Pancreas (tissue), 10 donors: ENCODE measurements around the gene WAC. TPM values are rescaled to one million over a fixed set of nuclear protein-coding genes. Genes with fewer than 3 reads are reported as not detected.
"Not testable (repeated sequence)": the region's sequence is repeated elsewhere in the genome, so short reads cannot be mapped to it uniquely, and the experiment has no call there.

Experiments
- ATAC-seq, 4 donors: fragments of 200-7000 bp; cut with Tn5 transposase; one replicate each; pipeline versions ENCODE4 v1.8.0 to v1.9.1; 2020; ENCODE audit warnings: mild to moderate bottlenecking in 4 of 4, moderate library complexity in 4 of 4
- DNase-seq, 6 donors: peaks; one replicate each; pipeline ENCODE4 v3.0.0-alpha.2; 2020
- FAIRE-seq: peaks from 2 replicates; lab custom pipeline; 2012; peaks lifted over from hg19 to GRCh38; lab: Jason Lieb, UNC
- H3K27ac ChIP-seq, 4 donors: fragments of 200-600 bp; sonication (generic); 1 replicate in 3 of 4; 2 replicates in 1 of 4; pipeline versions ENCODE4 v1.5.0 to v1.8.0; 2020
- H3K27me3 ChIP-seq, 4 donors: fragments of 200-600 bp; one replicate each; pipeline ENCODE4 v1.8.0; 2021
- H3K36me3 ChIP-seq, 3 donors: fragments of 200-600 bp; sonication (generic) in 1 of 3; one replicate each; pipeline versions ENCODE4 v1.5.0 to v1.8.0; 2020 to 2021
- H3K4me1 ChIP-seq, 3 donors: fragments of 200-600 bp; one replicate each; pipeline ENCODE4 v1.8.0; 2021
- H3K4me3 ChIP-seq, 4 donors: fragments of 200-600 bp; sonication (generic) in 2 of 4; one replicate each; pipeline versions ENCODE4 v1.5.0 to v1.8.0; 2020 to 2021
- H3K9me3 ChIP-seq, 4 donors: fragments of 200-600 bp; one replicate each; pipeline ENCODE4 v1.8.0; 2021
- WGBS, 2 donors: extraction: QIAGEN DNeasy Blood & Tissue Kit; methylation state at CpG; one replicate each; pipeline ENCODE4 v1.1.7; 2013; 5-methylcytosine and 5-hydroxymethylcytosine counted together
- intact Hi-C, 3 donors: fragments of 100-400 bp; cut with DNase I; formaldehyde crosslinking; loops; one replicate each; pipeline versions ENCODE4 v1.11.1 to v1.14.2; 2022
- polyA plus RNA-seq, 2 donors: library from polyadenylated mRNA; stranded (reverse); fragments of 200-250 nt; gene quantifications; one replicate each; pipeline ENCODE4 v1.2.3, GENCODE V29; 2013
- total RNA-seq, 6 donors: library from RNA; stranded (reverse); fragmentation: NEBNext Ultra II Directional in 4 of 6; extraction: Animal tissue kit (Norgen Biotek cat#: 25700) in 4 of 6; gene quantifications; one replicate each; pipeline versions ENCODE4 v1.2.1 to v1.2.4, GENCODE V29; 2021 to 2023
- TF ChIP-seq, protein P1 (sequence below), 4 donors: fragments of 200-600 bp; sonication (generic) in 3 of 4; IDR thresholded peaks; one replicate each; pipeline versions ENCODE4 v1.5.0 to v1.8.0; 2021; ENCODE audit warnings: antibody characterized with exemption in 4 of 4
- donor health status: healthy with polysubstance abuse.
- donor health status: DM: no; HTN: no; CAD: no; lungs with moderate emphysema.
- donor health status: DM: no; HTN: no; CAD: no.
- donor health status: control.
- donor health status: control.
- donor health status: Bipolar disorder and iron deficiency.
- donor health status: DM: yes; HTN: yes; CAD: no.
- donor health status: DM: no; HTN: no; CAD: no.
- donor health status: DM: no; HTN: no; CAD: no.
- donor health status: DM: yes; HTN: yes; CAD: no.

Gene WAC
- total and polyA plus RNA-seq, 8 donors = 17.4 to 70.5 (median 43.6) TPM

DNA sequence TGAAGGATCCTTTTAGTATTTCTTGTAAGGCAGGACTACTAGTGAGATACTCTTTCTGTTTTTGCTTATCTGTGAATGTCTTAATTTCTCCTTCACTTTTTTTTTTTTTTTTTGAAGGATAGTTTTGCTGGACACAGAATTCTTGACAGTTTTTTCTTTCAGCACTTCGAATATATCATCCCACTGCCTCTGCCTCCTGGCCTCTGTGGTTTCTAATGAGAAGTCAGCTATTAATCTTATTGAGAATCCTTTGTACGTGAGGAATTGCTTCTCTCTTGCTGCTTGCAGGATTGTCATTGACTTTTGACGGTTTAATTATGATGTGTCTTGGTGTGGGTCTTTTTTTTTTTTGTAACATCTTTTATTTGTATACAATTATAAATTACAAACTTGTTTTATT lies 12.6 kb upstream of the WAC start:
- Histone ChIP-seq H3K9me3 (no peaks in the 10 kb centered on the region), H3K27ac (no peak overlapping the region), H3K36me3 (peaks cover 0 to 16% (median 0%) of the 10 kb centered on the region in 3 donors), H3K27me3 (no peaks in the 10 kb centered on the region), H3K4me3 (no peak overlapping the region), H3K4me1 (no peaks in the 10 kb centered on the region)
- TF ChIP-seq, protein P1, sequence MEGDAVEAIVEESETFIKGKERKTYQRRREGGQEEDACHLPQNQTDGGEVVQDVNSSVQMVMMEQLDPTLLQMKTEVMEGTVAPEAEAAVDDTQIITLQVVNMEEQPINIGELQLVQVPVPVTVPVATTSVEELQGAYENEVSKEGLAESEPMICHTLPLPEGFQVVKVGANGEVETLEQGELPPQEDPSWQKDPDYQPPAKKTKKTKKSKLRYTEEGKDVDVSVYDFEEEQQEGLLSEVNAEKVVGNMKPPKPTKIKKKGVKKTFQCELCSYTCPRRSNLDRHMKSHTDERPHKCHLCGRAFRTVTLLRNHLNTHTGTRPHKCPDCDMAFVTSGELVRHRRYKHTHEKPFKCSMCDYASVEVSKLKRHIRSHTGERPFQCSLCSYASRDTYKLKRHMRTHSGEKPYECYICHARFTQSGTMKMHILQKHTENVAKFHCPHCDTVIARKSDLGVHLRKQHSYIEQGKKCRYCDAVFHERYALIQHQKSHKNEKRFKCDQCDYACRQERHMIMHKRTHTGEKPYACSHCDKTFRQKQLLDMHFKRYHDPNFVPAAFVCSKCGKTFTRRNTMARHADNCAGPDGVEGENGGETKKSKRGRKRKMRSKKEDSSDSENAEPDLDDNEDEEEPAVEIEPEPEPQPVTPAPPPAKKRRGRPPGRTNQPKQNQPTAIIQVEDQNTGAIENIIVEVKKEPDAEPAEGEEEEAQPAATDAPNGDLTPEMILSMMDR (IDR thresholded peaks at IDR 0.05) = no peak
- no peak for DNase-seq
- 90 to 94% methylated on average over 3 of the region's 3 CpGs for WGBS, 2 donors
- no peak for FAIRE-seq
- no peak for ATAC-seq
- intact Hi-C loops = no loop called here

DNA sequence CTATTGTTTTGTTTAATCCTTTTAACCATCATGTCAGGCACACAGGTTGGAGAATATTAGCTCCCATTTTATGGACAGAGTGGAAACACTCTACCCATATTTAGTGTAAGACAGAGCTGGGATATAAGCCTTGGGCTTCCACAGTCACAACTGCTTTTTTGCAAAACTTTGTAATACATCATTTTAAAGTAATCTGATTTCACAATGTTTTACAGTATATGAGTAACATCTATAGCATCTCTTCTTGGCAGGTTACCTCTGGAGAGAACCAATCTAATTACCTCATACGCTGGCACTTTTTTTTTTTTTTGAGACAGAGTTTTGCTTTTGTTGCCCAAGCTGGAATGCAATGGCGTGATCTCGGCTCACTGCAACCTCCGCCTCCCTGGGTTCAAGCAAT lies 12.1 kb upstream of the WAC start:
- H3K36me3 ChIP-seq = peaks cover 0 to 17% (median 0%) of the 10 kb centered on the region in 3 donors
- H3K4me1 ChIP-seq, DNase-seq, FAIRE-seq, H3K9me3 ChIP-seq, H3K27ac ChIP-seq, H3K27me3 ChIP-seq, intact Hi-C loops, ATAC-seq, H3K4me3 ChIP-seq: not testable (repeated sequence)
- WGBS, 2 donors = 99% methylated on average over 4 of the region's 4 CpGs

DNA sequence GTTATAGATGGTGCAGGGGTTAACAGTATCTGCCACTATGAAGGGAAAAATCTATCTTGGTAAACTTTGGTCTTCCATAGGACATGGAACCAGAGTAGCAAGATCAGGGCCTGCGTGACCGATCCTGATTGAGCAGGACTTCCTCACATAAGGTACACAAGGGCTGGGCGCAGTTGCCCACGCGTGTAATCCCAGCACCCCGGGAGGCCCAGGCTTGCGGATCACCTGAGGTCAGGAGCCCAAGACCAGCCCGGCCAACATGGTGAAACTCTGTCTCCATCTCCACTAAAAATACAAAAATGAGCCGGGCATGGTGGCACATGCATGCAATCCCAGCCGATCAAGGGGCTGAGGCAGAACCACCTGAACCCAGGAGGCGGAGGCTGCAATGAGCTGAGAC lies 11.0 kb upstream of the WAC start:
- FAIRE-seq, H3K27me3 ChIP-seq, ATAC-seq, DNase-seq, H3K4me3 ChIP-seq, intact Hi-C loops, H3K27ac ChIP-seq, H3K4me1 ChIP-seq, H3K9me3 ChIP-seq: not testable (repeated sequence)
- WGBS, 2 donors = 97 to 98% methylated on average over 11 of the region's 11 CpGs
- peaks cover 0 to 17% (median 0%) of the 10 kb centered on the region in 3 donors for H3K36me3 ChIP-seq

DNA sequence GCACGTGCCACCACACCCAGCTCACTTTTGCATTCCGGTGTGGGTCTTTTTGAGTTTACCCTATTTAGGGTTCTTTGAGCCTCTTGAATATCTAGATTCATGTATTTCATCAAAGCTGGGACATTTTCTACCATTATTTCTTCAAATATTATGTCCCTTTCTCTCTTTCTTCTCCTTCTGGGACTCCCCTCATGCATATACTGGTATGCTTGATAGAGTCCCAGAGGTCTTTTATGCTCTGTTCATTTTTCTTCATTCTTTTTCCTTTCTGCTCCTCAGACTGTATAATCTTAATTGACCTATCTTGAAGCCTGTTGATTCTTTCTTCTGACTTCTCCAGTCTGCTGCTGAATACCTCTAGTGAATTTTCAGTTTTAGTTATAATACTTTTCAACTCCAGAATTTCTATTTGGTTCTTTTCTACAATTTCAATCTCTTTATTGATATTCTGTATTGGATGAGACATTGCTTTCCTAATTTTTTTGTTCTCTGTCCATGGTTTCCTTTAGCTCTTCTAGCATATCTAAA lies 9.1 kb upstream of the WAC start:
- Histone ChIP-seq H3K4me1 (no peaks in the 10 kb centered on the region), H3K27me3 (no peaks in the 10 kb centered on the region), H3K36me3 (peaks cover 0 to 17% (median 0%) of the 10 kb centered on the region in 3 donors), H3K4me3 (no peak overlapping the region), H3K9me3 (no peaks in the 10 kb centered on the region), H3K27ac (no peak overlapping the region)
- ATAC-seq (no peak), FAIRE-seq (no peak), DNase-seq (no peak)
- TF ChIP-seq, protein P1 (IDR thresholded peaks at IDR 0.05) = no peak
- 98 to 99% methylated on average over 2 of the region's 2 CpGs for WGBS, 2 donors
- intact Hi-C loops = no loop called here

DNA sequence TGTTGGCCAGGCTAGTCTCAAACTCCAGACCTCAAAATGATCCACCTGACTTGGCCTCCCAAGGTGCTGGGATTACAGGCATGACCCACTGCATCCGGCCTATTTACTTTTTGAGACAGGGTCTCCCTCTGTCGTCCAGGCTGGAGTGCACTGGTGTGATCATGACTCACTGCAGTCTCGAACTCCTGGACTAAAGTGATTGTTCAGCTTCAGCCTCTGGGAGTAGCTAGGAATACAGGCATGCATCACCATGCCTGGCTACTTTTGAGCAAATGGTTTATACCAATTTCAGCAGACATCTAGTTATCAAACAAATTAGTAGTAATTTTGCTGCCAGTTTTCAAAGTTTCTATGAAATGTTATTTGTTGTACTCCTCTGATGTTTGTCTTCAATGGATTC lies 2.2 kb upstream of the WAC start:
- H3K27ac ChIP-seq = no peak overlapping the region
- intact Hi-C loops = loop anchor here in 1 of 3 donors (10.0 kb wide), 1 partner anchor 96 kb away; no protein-coding TSS in a partner anchor
- peaks cover 7 to 23% (median 11%) of the 10 kb centered on the region in 3 donors for H3K4me1 ChIP-seq
- FAIRE-seq (no peak), ATAC-seq (no peak), DNase-seq (no peak)
- TF ChIP-seq, protein P1 (IDR thresholded peaks at IDR 0.05) = no peak
- H3K9me3 ChIP-seq = no peaks in the 10 kb centered on the region
- H3K27me3 ChIP-seq = no peaks in the 10 kb centered on the region
- H3K36me3 ChIP-seq = peaks cover 0 to 4% (median 0%) of the 10 kb centered on the region in 3 donors
- WGBS, 2 donors = 73 to 75% methylated on average over 3 of the region's 3 CpGs
- no peak overlapping the region for H3K4me3 ChIP-seq

DNA sequence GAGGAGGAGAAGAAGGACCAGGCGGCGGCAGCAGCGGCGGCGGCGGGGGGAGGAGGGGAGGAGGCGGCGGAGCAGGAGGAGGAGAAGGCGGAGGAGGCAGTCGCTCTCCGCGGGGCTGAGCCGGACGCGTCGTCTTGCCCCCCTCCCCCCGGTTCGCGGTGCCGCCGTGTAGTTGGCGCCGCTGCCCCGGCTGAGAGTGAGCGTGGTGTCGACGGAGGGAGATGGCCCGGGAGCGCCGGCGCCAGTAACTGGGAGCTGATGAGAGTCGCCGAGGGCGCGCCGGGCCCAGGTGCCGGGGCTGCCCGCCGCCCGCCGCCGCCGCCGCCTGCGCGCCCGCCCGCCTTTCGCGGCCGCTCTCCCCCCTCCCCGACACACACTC lies 257 bp downstream of the WAC start:
- no peak for ATAC-seq
- intact Hi-C loops = loop anchor here in 1 of 3 donors (10.0 kb wide), 1 partner anchor 98 kb away; no protein-coding TSS in a partner anchor
- Histone ChIP-seq H3K27me3 (no peaks in the 10 kb centered on the region), H3K4me1 (peaks cover 7 to 30% (median 13%) of the 10 kb centered on the region in 3 donors), H3K36me3 (peaks cover 0 to 21% (median 0%) of the 10 kb centered on the region in 3 donors), H3K27ac (peak overlapping the region; percentile 95 to 99 (median 96)), H3K4me3 (peak overlapping the region; percentile 59 to 96 (median 82)), H3K9me3 (no peaks in the 10 kb centered on the region)
- TF ChIP-seq, protein P1 (IDR thresholded peaks at IDR 0.05) = no peak
- no peak for FAIRE-seq
- no peak for DNase-seq
- 1 to 20% methylated on average over 1 to 50 of the region's 52 CpGs for WGBS, 2 donors
